Adrenal gland (tissue), 19 donors: ENCODE measurements around the gene PDCD10. TPM values are rescaled to one million over a fixed set of nuclear protein-coding genes. Genes with fewer than 3 reads are reported as not detected.

Experiments used
- DNase-seq, 7 donors: peaks; one replicate each; pipeline ENCODE4 v3.0.0-alpha.2; 2019 to 2020
- H3K27ac ChIP-seq, 5 donors: fragments of 200-600 bp; sonication (generic) in 4 of 5; 1 replicate in 3 of 5; 2 replicates in 2 of 5; pipeline versions ENCODE4 v1.5.1 to v1.8.0; 2016 to 2020; ENCODE audit warnings: mild to moderate bottlenecking in 1 of 5
- H3K27me3 ChIP-seq: fragments of 200-600 bp; 2 replicates; pipeline ENCODE4 v1.8.0; 2021
- H3K36me3 ChIP-seq, 2 donors: fragments of 200-600 bp; replicated peaks in 1 of 2; 1 replicate in 1 of 2; 2 replicates in 1 of 2; pipeline versions ENCODE4 v1.5.1 to v1.8.0; 2018 to 2022
- H3K4me1 ChIP-seq, 2 donors: fragments of 200-600 bp; replicated peaks in 1 of 2; 1 replicate in 1 of 2; 2 replicates in 1 of 2; pipeline versions ENCODE4 v1.5.1 to v1.8.0; 2018 to 2021
- H3K4me3 ChIP-seq, 4 donors: fragments of 200-600 bp; sonication (generic) in 3 of 4; one replicate each; pipeline ENCODE4 v1.5.1; 2016 to 2018
- H3K9me3 ChIP-seq, 3 donors: fragments of 200-600 bp; sonication (generic) in 1 of 3; replicated peaks in 1 of 3; 1 replicate in 2 of 3; 2 replicates in 1 of 3; pipeline versions ENCODE4 v1.5.1 to v1.8.0; 2016 to 2021
- CTCF ChIP-seq, 6 experiments: fragments of 450-650 bp in 4 of 6; fragments of 200-600 bp in 2 of 6; sonication (generic) in 1 of 6; IDR thresholded peaks; 1 replicate in 5 of 6; 2 replicates in 1 of 6; pipeline versions ENCODE4 v1.5.1 to v1.8.0; 2016 to 2021; ENCODE audit warnings: antibody characterized with exemption in 6 of 6, mild to moderate bottlenecking in 2 of 6, moderate library complexity in 1 of 6
- POLR2A ChIP-seq, 2 donors: fragments of 450-650 bp; IDR thresholded peaks; one replicate each; pipeline ENCODE4 v1.6.1; 2017; ENCODE audit warnings: antibody characterized with exemption in 2 of 2, mild to moderate bottlenecking in 2 of 2, moderate library complexity in 1 of 2
- WGBS, 4 donors: extraction: QIAGEN DNeasy Blood & Tissue Kit in 2 of 4; methylation state at CpG; one replicate each; pipeline versions ENCODE4 v1.1.5 to v1.1.7; 2013 to 2017; 5-methylcytosine and 5-hydroxymethylcytosine counted together
- intact Hi-C, 2 donors: fragments of 100-400 bp; cut with DNase I; formaldehyde crosslinking; loops; one replicate each; pipeline versions ENCODE4 v1.14.1 to v1.15.0; 2022 to 2023
- long read RNA-seq, 10 donors: library from polyadenylated mRNA in 3 of 10; unstranded in 2 of 10; stranded (forward) in 1 of 10; transcript quantifications; one replicate each; pipeline ENCODE4 v2.0.0 and lab custom pipeline, GENCODE V29; 2021 to 2026
- polyA plus RNA-seq, 3 donors: library from polyadenylated mRNA; stranded (reverse); fragments of 200-250 nt in 2 of 3; fragments of 350-450 nt in 1 of 3; fragmentation: Illumina TruSeq in 1 of 3; extraction: RNeasy Lipid Tissue Mini Kit (QIAGEN cat#74804) in 1 of 3; gene quantifications; one replicate each; pipeline ENCODE4 v1.2.3, GENCODE V29; 2013 to 2014
- total RNA-seq, 9 donors: library from RNA; depleted of rRNA in 4 of 9; stranded (reverse); fragments of >200 nt in 4 of 9; fragments of 120-200 nt in 1 of 9; fragmentation: NEBNext Ultra II Directional in 1 of 9; extraction: Animal tissue kit (Norgen Biotek cat#: 25700) in 1 of 9; gene quantifications; one replicate each; pipeline versions ENCODE4 v1.1.0 to v1.2.4, GENCODE V29; 2013 to 2023
- donor health status: healthy with polysubstance abuse.
- donor health status: Bipolar disorder and iron deficiency.
- donor health status: DM: yes; HTN: yes; CAD: no.
- donor health status: DM: no; HTN: no; CAD: no.
- donor health status: DM: no; HTN: no; CAD: no.
- donor health status: DM: yes; HTN: yes; CAD: no.

Gene PDCD10
- total RNA-seq (10 to 100 TPM; 25.0 to 81.1 (median 44.3) TPM), polyA plus RNA-seq (100 to 1,000 TPM in 1 of 3 donors, 10 to 100 TPM in 2; 11.6 to 146 (median 18.8) TPM)
- long read RNA-seq, donor 1, transcript PDCD10-218 (8 exons, 1,276 nt), result major isoform, 19 of 32 reads
- long read RNA-seq, donor 1, transcript PDCD10-208 (9 exons, 1,360 nt), result minor isoform, 11 of 32 reads
- long read RNA-seq, donor 1, partial matches to known transcripts, result 0 of 32 reads
- long read RNA-seq, donor 1, other reads (novel, unspliced or antisense), result 0 of 32 reads
- long read RNA-seq, donor 2, transcript PDCD10-218 (8 exons, 1,276 nt), result major isoform, 15 of 18 reads
- long read RNA-seq, donor 2, partial matches to known transcripts, result 0 of 18 reads
- long read RNA-seq, donor 2, other reads (novel, unspliced or antisense), result 0 of 18 reads
- long read RNA-seq, donor 3, transcript PDCD10-218 (8 exons, 1,276 nt), result major isoform, 18 of 24 reads
- long read RNA-seq, donor 3, partial matches to known transcripts, result 0 of 24 reads
- long read RNA-seq, donor 3, other reads (novel, unspliced or antisense), result 0 of 24 reads
- long read RNA-seq, donor 4, transcript PDCD10-208 (9 exons, 1,360 nt), result minor isoform, 15 of 40 reads
- long read RNA-seq, donor 4, transcript PDCD10-218 (8 exons, 1,276 nt), result major isoform, 20 of 40 reads
- long read RNA-seq, donor 4, partial matches to known transcripts, result 4 of 40 reads
- long read RNA-seq, donor 4, other reads (novel, unspliced or antisense), result 1 of 40 reads
- long read RNA-seq, donor 5, transcript PDCD10-218 (8 exons, 1,276 nt), result major isoform, 16 of 36 reads
- long read RNA-seq, donor 5, transcript PDCD10-208 (9 exons, 1,360 nt), result minor isoform, 15 of 36 reads
- long read RNA-seq, donor 5, partial matches to known transcripts, result 2 of 36 reads
- long read RNA-seq, donor 5, other reads (novel, unspliced or antisense), result 2 of 36 reads
- long read RNA-seq, donor 6, transcript PDCD10-218 (8 exons, 1,276 nt), result major isoform, 8 of 18 reads
- long read RNA-seq, donor 6, partial matches to known transcripts, result 2 of 18 reads
- long read RNA-seq, donor 6, other reads (novel, unspliced or antisense), result 1 of 18 reads
- long read RNA-seq, donor 7, transcript PDCD10-218 (8 exons, 1,276 nt), result major isoform, 6 of 10 reads
- long read RNA-seq, donor 7, partial matches to known transcripts, result 0 of 10 reads
- long read RNA-seq, donor 7, other reads (novel, unspliced or antisense), result 0 of 10 reads
- long read RNA-seq, donor 8, transcript PDCD10-218 (8 exons, 1,276 nt), result major isoform, 31 of 42 reads
- long read RNA-seq, donor 8, transcript PDCD10-208 (9 exons, 1,360 nt), result minor isoform, 11 of 42 reads
- long read RNA-seq, donor 8, partial matches to known transcripts, result 0 of 42 reads
- long read RNA-seq, donor 8, other reads (novel, unspliced or antisense), result 0 of 42 reads
- long read RNA-seq, donor 9, transcript PDCD10-218 (8 exons, 1,276 nt), result major isoform, 15 of 18 reads
- long read RNA-seq, donor 9, partial matches to known transcripts, result 0 of 18 reads
- long read RNA-seq, donor 9, other reads (novel, unspliced or antisense), result 0 of 18 reads
- long read RNA-seq, donor 10, transcript PDCD10-218 (8 exons, 1,276 nt), result major isoform, 13 of 18 reads
- long read RNA-seq, donor 10, partial matches to known transcripts, result 0 of 18 reads
- long read RNA-seq, donor 10, other reads (novel, unspliced or antisense), result 0 of 18 reads

- Histone ChIP-seq H3K9me3 (no peaks in the 10 kb centered on the region), H3K27me3 (no peaks in the 10 kb centered on the region), H3K36me3 (no peaks in the 10 kb centered on the region), H3K4me3 (peak within 1 kb of the TSS; percentile 41 to 98 (median 84)), H3K4me1 (peaks cover 0 to 28% of the 10 kb centered on the region in 2 donors), H3K27ac (peak within 1 kb of the TSS; percentile 74 to 95 (median 90))
- TF ChIP-seq POLR2A (IDR thresholded peaks at IDR 0.05), result peak; percentile 36 to 84
- TF ChIP-seq CTCF (IDR thresholded peaks at IDR 0.05), result peak in 1 of 6 experiments; percentile 27
- peak; percentile 98 to 99 (median 99) for DNase-seq
- 0 to 2% (median 0%) methylated on average over 28 to 49 of the region's 49 CpGs for WGBS, 4 donors
- intact Hi-C loops, result no loop called here
Measured at GRCh38 chr3:167734498-167735232, at the start of gene PDCD10. Gene PDCD10, minus strand, starts transcription at chr3:167734892. Its CDS starts 14,735 bp downstream, at chr3:167720157.

DNA sequence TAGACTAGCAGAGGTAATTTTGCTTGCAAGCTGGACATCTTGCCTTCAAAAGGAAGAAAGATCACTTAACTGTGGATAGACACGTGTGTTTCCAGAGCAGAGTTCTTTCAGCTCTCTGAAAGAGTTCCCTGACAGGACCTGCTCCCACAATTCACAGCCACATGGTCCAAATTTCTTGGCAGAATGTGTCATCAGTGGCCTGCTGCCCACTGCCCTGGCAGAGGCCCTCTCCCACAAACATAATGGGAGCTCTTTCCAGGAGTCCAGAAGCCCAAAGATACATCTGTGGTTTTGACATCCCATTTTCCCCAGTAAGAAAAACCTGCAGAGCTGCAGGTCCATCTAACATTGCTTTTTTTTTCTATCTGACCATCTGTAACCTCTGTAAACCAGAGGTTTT lies 49.1 kb upstream of the PDCD10 start:
- Histone ChIP-seq H3K4me1 (no peaks in the 10 kb centered on the region), H3K4me3 (no peak overlapping the region), H3K9me3 (no peaks in the 10 kb centered on the region), H3K27ac (no peak overlapping the region), H3K27me3 (no peaks in the 10 kb centered on the region), H3K36me3 (no peaks in the 10 kb centered on the region)
- DNase-seq, result no peak
- WGBS, 4 donors, result 27 to 69% (median 56%) methylated on average over 1 of the region's 1 CpG
- TF ChIP-seq POLR2A (IDR thresholded peaks at IDR 0.05) (no peak), CTCF (IDR thresholded peaks at IDR 0.05) (no peak)
- intact Hi-C loops, result no loop called here

DNA sequence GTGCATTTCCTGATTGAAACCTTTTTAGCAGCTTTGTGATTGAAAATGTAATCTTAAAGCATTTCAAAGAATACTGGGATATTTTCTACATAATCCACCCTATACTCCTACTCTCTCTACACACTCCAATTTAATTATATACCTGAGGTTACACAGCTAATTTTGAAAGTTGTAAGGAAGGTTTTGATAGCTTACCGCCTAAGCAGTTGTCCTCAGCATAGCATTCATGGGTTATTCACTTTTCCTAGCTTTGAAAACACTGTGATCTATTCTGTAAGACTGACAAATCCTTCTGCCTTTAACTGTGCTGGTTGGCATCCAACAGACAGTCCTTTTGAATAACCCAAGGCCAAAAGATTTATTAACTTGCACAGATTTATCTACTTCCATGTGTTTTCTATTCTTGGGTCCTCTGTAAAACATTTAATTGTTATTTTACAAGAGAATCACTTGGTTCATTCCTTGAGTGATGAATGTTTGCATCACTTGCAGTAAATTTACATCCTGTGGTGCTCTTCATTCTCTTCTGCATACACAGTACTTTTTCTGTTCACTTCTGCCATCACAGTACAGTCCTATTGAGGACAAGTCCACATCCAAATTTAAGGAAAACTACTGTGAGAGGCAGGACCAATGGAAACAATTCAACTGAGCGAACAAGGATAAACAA lies 45.7 kb upstream of the PDCD10 start:
- Histone ChIP-seq H3K9me3 (no peaks in the 10 kb centered on the region), H3K4me3 (no peak overlapping the region), H3K36me3 (no peaks in the 10 kb centered on the region), H3K27ac (no peak overlapping the region), H3K27me3 (no peaks in the 10 kb centered on the region), H3K4me1 (no peaks in the 10 kb centered on the region)
- intact Hi-C loops, result no loop called here
- peak in 1 of 7 donors; percentile 4 for DNase-seq
- TF ChIP-seq CTCF (IDR thresholded peaks at IDR 0.05) (no peak), POLR2A (IDR thresholded peaks at IDR 0.05) (no peak)
- 61 to 67% (median 63%) methylated on average over 2 of the region's 2 CpGs for WGBS, 4 donors
